GM18511 (cell line): ENCODE data around the gene ZFYVE1.
"Not testable (repeated sequence)": the region's sequence is repeated elsewhere in the genome, so short reads cannot be mapped to it uniquely, and the experiment has no call there.

Experiments
- ATAC-seq: cut with Tn5 transposase; IDR thresholded peaks from one replicate; pipeline ENCODE4 v1.9.1; 2021; ENCODE audit warnings: mild to moderate bottlenecking, moderate library complexity; ENCODE audit not compliant: unreplicated experiment

ZFYVE1 gene

GRCh38 chr14:72961579-72962335 lies 65.1 kb downstream of the ZFYVE1 start:
- no peak for ATAC-seq

GRCh38 chr14:72961016-72961415 lies 65.9 kb downstream of the ZFYVE1 start:
- ATAC-seq, result not testable (repeated sequence)

- no peak for ATAC-seq
Measured at GRCh38 chr14:72958548-72958947, 68.4 kb downstream of the ZFYVE1 start.

DNA sequence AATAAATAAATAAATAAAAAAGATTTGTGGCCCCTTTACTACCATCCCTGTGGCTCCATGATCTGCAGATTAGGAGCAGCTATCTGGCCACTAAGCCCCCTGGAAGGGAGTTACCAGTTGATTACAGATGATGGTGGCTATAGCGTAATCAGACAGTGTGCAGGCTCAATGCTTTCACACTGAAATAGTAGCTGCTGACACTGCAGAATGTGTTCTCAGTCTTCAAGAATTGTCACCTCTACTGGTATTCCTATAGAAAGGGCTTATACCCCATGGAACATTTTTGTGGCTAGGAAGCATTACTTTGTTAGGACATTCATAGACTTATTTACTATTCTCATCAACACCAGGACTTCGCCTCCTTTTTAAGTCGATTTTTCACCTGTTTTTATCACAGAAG lies 69.7 kb downstream of the ZFYVE1 start:
- no peak for ATAC-seq

- not testable (repeated sequence) for ATAC-seq
Measured at GRCh38 chr14:72956741-72957140, 70.2 kb downstream of the ZFYVE1 start.

- ATAC-seq, result no peak
Measured at GRCh38 chr14:72952171-72952570, 74.7 kb downstream of the ZFYVE1 start.

DNA sequence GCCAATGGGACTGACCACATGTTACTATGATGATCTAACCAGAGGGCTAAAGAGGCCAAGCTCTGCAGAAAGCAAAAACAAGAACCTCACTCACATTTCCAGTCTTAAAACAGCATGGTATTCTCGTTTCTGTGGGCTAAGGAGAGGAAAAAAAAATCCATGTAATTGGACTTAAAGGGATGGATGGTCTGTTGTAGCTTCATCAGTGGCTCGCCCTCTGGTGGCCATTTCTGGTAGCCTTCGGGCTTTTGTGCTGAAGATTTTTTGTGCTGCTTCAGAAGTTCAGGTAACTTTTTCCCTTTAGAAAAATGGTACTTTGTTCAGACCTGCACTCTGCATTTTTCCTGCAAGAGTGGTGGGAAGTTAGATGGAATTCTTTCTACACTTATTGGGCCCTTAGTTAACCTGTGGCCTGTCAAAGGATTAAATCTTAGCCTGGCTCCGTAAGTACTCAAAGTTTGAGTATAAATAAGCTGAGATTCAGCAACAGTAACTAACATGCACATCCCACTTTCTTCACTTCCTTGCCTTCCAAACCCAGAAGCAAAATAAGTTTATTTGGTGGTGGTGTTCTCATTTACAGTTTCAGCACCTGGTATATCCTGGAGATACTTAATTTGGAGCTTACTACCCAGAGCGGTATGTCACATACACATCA lies 78.3 kb downstream of the ZFYVE1 start:
- ATAC-seq, result no peak

GRCh38 chr14:72947366-72948160 lies 79.3 kb downstream of the ZFYVE1 start:
- no peak for ATAC-seq

DNA sequence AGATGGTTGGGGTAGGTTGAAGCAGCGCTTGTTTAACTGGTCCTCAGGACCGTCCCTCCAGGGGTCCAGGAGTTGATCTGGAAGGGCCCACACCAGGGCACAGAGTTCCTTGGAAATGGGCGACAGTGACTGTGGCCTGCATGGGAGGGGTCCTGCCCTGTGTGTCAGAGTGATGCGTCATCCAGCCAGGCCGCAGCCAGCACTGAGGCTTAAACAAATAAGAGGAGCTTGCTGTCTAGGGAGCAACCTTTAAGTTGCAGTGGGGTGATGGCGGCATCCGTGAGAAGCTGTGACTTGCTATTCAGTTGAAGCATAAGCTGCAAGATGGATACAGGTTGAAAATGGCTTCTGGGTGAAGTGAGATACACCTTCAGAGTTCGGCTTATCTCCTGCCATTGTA lies 80.4 kb downstream of the ZFYVE1 start:
- no peak for ATAC-seq

GRCh38 chr14:72945356-72946027 lies 81.4 kb downstream of the ZFYVE1 start:
- ATAC-seq, result no peak

DNA sequence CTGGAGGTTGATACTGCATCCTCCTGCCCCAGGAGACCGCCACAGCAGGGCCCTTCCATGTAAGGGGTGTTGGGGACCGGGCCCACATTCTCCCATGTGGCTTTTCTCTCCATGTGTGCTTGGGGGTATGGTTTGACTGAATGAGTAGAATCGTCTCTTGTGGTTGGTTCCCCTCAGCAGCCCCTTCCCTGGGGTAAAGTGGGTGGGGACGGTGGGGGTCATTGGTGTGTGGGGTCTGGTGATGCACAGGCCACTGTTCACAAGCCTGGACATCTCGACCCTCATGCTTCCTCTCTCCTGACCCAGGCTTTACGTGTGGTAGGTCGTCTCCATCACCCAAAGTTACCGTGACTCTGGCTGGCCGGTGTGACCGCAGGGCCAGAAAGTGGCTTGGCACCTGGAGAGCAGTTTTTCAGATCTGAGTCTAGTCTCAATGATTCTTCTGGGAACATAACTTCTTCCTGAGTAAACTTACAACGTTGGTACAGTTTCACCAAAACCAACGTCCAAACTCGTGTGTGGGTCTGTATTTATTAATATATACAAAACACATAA lies 83.0 kb downstream of the ZFYVE1 start:
- no peak for ATAC-seq

DNA sequence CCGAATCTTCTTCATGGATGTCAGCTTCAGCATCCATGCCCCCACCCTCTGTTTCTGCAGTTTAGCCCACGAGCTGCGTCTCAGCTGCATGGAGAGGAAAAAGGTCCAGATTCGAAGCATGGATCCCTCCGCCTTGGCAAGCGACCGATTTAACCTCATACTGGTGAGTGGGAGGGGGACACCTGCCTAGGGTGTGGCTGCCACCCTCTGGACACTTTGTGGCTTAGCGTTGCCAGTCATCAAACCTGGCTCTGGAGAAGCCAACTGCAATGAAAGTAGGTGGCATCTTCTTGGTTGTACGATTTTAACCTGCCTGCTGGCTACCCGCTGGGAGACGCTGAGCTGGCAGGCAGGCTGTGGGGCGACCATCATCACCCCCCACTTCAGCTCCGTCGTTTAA lies 84.0 kb downstream of the ZFYVE1 start:
- no peak for ATAC-seq

DNA sequence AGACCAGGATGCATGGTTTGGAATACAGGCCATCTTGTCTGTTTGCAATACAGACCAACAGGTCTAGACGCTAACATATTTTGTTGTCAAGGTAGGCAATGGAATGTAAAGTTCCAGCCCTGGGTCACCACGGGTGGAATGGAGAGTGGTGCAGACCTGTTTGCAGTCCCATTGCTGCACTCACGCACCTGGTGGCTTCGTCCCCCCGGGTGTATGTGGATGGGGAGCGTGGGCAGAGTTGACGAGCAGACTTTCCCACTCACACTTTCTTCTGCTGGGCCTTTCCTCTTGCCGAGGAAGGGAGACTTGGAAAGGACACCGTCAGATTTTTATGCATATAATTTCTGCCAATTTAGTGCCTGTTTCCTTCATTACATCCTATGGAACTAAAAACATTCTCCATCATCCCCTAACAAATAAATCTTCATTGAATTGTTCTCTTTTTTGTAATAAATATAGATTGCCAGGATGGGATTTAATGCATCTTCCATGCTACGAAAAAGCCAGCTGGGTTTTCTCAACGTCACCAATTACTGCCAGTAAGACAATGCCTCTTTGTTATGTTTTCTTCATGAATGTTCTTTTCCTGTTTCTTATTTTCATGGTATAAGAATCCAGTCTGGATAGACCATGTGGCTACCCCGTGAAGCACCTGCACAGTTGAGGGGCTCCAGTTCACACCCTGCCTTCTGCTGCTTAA lies 85.5 kb downstream of the ZFYVE1 start:
- no peak for ATAC-seq

GRCh38 chr14:72939630-72940029 lies 87.3 kb downstream of the ZFYVE1 start:
- ATAC-seq, result no peak

GRCh38 chr14:72932893-72933292 lies 94.0 kb downstream of the ZFYVE1 start:
- ATAC-seq, result no peak

DNA sequence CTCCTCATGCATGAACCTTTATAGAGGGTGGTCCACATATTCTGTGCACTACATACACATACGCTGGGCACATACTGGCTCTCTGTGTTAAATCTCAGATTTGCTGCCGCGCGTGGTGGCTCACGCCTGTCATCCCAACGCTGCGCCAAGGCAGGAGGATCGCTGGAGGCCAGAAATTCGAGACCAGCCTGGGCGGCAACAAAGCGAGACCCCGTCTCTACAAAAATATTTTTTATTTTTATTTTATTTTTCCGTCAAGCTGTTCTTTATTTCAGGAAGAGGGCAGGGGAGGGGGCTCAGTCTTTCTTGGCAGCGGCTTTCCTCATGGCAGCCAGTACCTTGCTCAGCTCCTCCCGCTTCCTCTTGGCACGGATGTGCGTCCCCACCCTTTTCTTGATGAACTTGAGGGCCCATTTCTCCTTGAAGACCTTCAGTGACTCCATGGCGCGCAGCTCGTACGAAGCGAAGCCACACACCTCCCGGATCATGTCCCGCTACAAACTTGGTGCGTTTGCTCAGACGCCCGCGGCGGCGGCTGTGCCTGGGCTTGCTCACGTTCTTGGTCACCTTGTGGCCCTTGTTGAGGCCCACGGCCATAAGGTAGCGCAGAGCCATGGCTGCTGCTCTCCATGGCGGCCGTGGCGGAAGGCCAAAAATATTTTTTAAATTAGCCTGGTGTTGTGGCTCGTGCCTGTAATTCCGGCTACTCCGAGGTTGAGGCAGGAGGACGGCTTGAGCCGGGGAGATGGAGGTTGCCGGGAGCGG lies 97.4 kb downstream of the ZFYVE1 start:
- ATAC-seq, result no peak

DNA sequence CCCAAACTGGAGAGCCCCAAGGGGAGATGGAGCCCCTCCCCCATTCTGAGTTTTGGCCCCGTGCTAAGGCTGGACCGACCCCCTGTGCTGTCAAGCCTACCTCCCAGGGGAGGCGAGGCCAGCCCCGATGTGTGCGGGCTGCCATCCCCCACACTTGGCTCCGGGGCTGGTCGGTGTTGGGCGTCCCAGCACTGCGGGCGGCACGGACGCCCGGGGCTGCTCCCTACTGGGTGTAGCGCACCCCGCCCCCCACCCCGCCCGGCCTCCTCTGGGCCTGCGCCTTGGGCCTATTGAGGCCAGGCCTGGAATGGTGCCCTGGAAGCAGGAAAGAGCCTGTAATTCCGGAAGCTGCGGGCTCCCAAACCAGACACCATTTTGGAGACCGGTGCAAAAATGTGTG lies 98.0 kb downstream of the ZFYVE1 start:
- no peak for ATAC-seq

DNA sequence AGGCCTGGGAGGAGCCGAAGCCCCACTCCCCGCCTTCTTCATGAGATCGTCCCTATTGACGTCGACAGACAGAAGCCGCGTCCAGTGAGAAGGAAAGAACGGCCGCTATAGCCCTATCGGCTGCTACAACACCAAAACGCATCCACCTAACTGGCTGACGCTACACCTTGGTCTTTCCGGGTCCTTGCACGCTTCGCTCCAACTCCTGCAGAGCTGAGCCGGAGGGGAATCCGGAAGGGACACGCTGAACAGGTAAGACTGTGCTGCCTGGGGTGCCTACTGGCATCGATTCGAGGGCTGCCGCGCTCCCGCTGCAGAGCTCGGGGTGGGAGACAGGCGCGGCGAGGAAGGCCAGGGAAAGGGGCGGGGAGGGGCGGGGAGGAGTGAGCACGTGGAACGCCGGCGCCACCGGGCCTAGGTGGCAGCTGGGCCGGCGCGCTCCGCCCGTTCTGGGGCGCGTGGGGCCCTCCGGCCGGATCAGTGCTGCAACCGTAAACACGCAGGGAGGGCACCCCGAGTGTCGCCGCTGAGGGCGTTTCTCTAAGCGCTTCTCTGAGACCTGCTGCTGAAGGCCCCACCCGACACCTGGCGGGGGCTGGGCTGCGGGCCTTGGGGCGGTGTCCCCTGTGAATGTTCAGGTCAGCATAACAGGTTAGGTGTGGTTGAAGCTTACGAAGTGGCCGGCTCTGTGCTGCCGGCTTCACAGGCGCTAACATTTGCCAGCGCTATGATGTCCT lies 100.4 kb downstream of the ZFYVE1 start, which contains the start of gene DCAF4:
Gene DCAF4 (plus strand): TSS at position 173 of the 737 bp plus-strand sequence. CDS start 11,515 bp downstream, outside the sequence.
- ATAC-seq, result peak; percentile 97

DNA sequence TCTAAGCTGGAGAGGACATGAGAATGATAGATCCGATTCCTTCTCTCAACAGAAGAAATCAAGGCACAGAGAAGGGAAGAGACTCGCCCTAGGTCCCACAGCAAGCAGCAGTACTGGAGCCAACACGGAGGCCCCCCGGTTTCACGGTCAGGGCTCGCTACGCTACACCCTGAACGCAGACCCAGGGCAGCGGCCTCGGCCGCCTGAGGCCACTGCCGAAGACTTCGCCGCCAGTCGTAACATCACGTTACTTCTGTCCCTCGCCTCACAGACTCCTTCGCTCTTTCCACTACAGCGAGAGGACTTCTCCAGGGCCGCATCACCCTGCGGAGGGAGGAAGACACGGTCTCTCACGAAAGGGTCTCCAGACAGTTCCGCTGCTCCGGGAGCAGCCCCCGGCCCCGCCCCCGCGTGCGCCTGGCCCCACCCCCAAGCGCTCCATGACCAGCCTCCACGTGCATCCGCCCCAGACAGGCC lies 101.1 kb downstream of the ZFYVE1 start:
- peak; percentile 36 for ATAC-seq
